PC-3 (cell line): ENCODE measurements around the gene BEX4.

ENCODE experiments used
- CTCF ChIP-seq: fragments of 300-600 bp; sonication (generic); conservative IDR thresholded peaks from 2 replicates; pipeline ENCODE4 v1.5.1; 2017; ENCODE audit warnings: antibody characterized with exemption, low read depth, mild to moderate bottlenecking, low read length
- EZH2phosphoT487 ChIP-seq: fragments of 300-600 bp; sonication (generic); IDR thresholded peaks from 2 replicates; pipeline ENCODE4 v1.6.1; 2018; ENCODE audit warnings: mild to moderate bottlenecking, antibody characterized with exemption, low read length, borderline replicate concordance

GRCh38 chrX:103236296-103236695, 21.4 kb downstream of the BEX4 start:
- no peak for TF ChIP-seq EZH2phosphoT487
- TF ChIP-seq CTCF: no peak
